Occipital lobe (tissue), 2 donors: Measurements from ENCODE around the gene OR2H1. TPM values are rescaled to one million over a fixed set of nuclear protein-coding genes. Genes with fewer than 3 reads are reported as not detected.

Source experiments
- DNase-seq: peaks from one replicate; lab custom pipeline; 2025; lab: John Stamatoyannopoulos, UW
- total RNA-seq: library from RNA; depleted of rRNA; stranded (reverse); fragments of >200 nt; gene quantifications from one replicate; pipeline ENCODE4 v1.2.3, GENCODE V29; 2014

The OR2H1 gene
- total RNA-seq, 1 donor from 2014 or later, result not detected

GRCh38 chr6:29509711-29510110 lies 52.8 kb downstream of the OR2H1 start:
- DNase-seq, result no peak

- no peak for DNase-seq
Observed at GRCh38 chr6:29510202-29510601, 53.2 kb downstream of the OR2H1 start.

GRCh38 chr6:29510746-29511300 lies 53.9 kb downstream of the OR2H1 start:
- no peak for DNase-seq

Other genes with a start within 250 kb of the OR2H1 start
- gene OR14J1, start 155.5 kb upstream of the OR2H1 start, total RNA-seq, result under 0.01 TPM
- gene OR5V1, start 88.3 kb upstream of the OR2H1 start, total RNA-seq, result not detected
- not detected for gene OR12D3, start 81.9 kb upstream of the OR2H1 start, total RNA-seq
- gene OR12D2, start 61.5 kb upstream of the OR2H1 start, total RNA-seq, result not detected
- not detected for gene OR12D1, start 42.2 kb upstream of the OR2H1 start, total RNA-seq
- gene OR10C1, start 17.8 kb upstream of the OR2H1 start, total RNA-seq, result not detected
- not detected for gene OR11A1, start 84 bp upstream of the OR2H1 start, total RNA-seq
- gene MAS1L, start 30.8 kb downstream of the OR2H1 start, total RNA-seq, result not detected
- 0.47 TPM for gene UBD, start 102.6 kb downstream of the OR2H1 start, total RNA-seq
- gene OR2H2, start 128.0 kb downstream of the OR2H1 start, total RNA-seq, result not detected
- 91.1 TPM for gene GABBR1, start 176.0 kb downstream of the OR2H1 start, total RNA-seq
- gene MOG, start 199.9 kb downstream of the OR2H1 start, total RNA-seq, result not detected
- not detected for gene ZFP57, start 224.0 kb downstream of the OR2H1 start, total RNA-seq